HG03354 (cell line): ENCODE data around the gene CYP26B1.

Experiments
- ATAC-seq: cut with Tn5 transposase; IDR thresholded peaks from one replicate; pipeline ENCODE4 v1.9.1; 2021; ENCODE audit warnings: mild to moderate bottlenecking; ENCODE audit not compliant: unreplicated experiment, poor library complexity, severe bottlenecking

CYP26B1 gene

GRCh38 chr2:72113847-72114692 is 33.6 kb downstream of the CYP26B1 start:
- ATAC-seq: no peak

GRCh38 chr2:72112981-72113846 is 34.4 kb downstream of the CYP26B1 start:
- no peak for ATAC-seq

GRCh38 chr2:72112401-72112800 is 35.3 kb downstream of the CYP26B1 start:
- no peak for ATAC-seq

GRCh38 chr2:72111061-72111460 is 36.6 kb downstream of the CYP26B1 start:
- no peak for ATAC-seq

- ATAC-seq: no peak
Measured at GRCh38 chr2:72109904-72110303, 37.8 kb downstream of the CYP26B1 start.

GRCh38 chr2:72109291-72109690 is 38.4 kb downstream of the CYP26B1 start:
- ATAC-seq: no peak

- ATAC-seq: no peak
Measured at GRCh38 chr2:72108121-72108520, 39.5 kb downstream of the CYP26B1 start.

GRCh38 chr2:72106978-72107377 is 40.7 kb downstream of the CYP26B1 start:
- ATAC-seq: no peak

GRCh38 chr2:72104821-72105588 is 42.7 kb downstream of the CYP26B1 start:
- no peak for ATAC-seq

- no peak for ATAC-seq
Measured at GRCh38 chr2:72103690-72104089, 44.0 kb downstream of the CYP26B1 start.

GRCh38 chr2:72103161-72103560 is 44.5 kb downstream of the CYP26B1 start:
- no peak for ATAC-seq

GRCh38 chr2:72098935-72099334 is 48.7 kb downstream of the CYP26B1 start:
- ATAC-seq: no peak

GRCh38 chr2:72097276-72097675 is 50.4 kb downstream of the CYP26B1 start:
- ATAC-seq: no peak

GRCh38 chr2:72096181-72096580 is 51.5 kb downstream of the CYP26B1 start:
- ATAC-seq: no peak

GRCh38 chr2:72095364-72095763 is 52.3 kb downstream of the CYP26B1 start:
- no peak for ATAC-seq

- ATAC-seq: no peak
Measured at GRCh38 chr2:72094701-72095100, 53.0 kb downstream of the CYP26B1 start.

- no peak for ATAC-seq
Measured at GRCh38 chr2:72092111-72092510, 55.6 kb downstream of the CYP26B1 start.

- no peak for ATAC-seq
Measured at GRCh38 chr2:72090781-72091482, 56.7 kb downstream of the CYP26B1 start.

GRCh38 chr2:72090271-72090720 is 57.4 kb downstream of the CYP26B1 start:
- no peak for ATAC-seq
